Erythroblast (primary cell): ENCODE data around the gene FCRLB.

ENCODE experiments used
- DNase-seq, 2 experiments: peaks; one replicate each; lab custom pipeline; 2025; lab: John Stamatoyannopoulos, UW
- GATA1 ChIP-seq: IDR thresholded peaks from 2 replicates; pipeline ENCODE4 v1.6.1; 2011; ENCODE audit warnings: low read depth, mild to moderate bottlenecking, control low read depth, low read length, moderate library complexity
- POLR2A ChIP-seq: IDR thresholded peaks from 2 replicates; pipeline ENCODE4 v1.6.1; 2011; ENCODE audit warnings: mild to moderate bottlenecking, low read length

FCRLB gene

GRCh38 chr1:161726473-161727255 is 5.3 kb downstream of the FCRLB start:
- peak; percentile 92 to 95 for DNase-seq

GRCh38 chr1:161727256-161727924 is 6.0 kb downstream of the FCRLB start:
- peak; percentile 55 to 66 for DNase-seq
- TF ChIP-seq POLR2A (peak; percentile 65), GATA1 (no peak)

More at GRCh38 chr1:161726473-161727255, 5.3 kb downstream of the FCRLB start:
- TF ChIP-seq POLR2A: peak; percentile 87
- TF ChIP-seq GATA1: no peak

GRCh38 chr1:161728376-161729226 is 7.3 kb downstream of the FCRLB start:
- no peak for DNase-seq
- no peak for TF ChIP-seq POLR2A
- TF ChIP-seq GATA1: no peak

GRCh38 chr1:161730050-161730564 is 8.8 kb downstream of the FCRLB start:
- TF ChIP-seq GATA1 (no peak), POLR2A (no peak)
- no peak for DNase-seq

- TF ChIP-seq GATA1 (no peak), POLR2A (no peak)
- no peak for DNase-seq
Observed at GRCh38 chr1:161731241-161731640, 9.9 kb downstream of the FCRLB start.

GRCh38 chr1:161731981-161732718 is 10.8 kb downstream of the FCRLB start:
- no peak for TF ChIP-seq POLR2A
- DNase-seq: no peak

GRCh38 chr1:161733526-161733925 is 12.2 kb downstream of the FCRLB start:
- TF ChIP-seq GATA1 (no peak), POLR2A (no peak)
- DNase-seq: no peak

- TF ChIP-seq GATA1: no peak
- TF ChIP-seq POLR2A: no peak
- no peak for DNase-seq
Observed at GRCh38 chr1:161735837-161736236, 14.5 kb downstream of the FCRLB start.

- peak in 1 of 2 experiments; percentile 27 for DNase-seq
- no peak for TF ChIP-seq POLR2A
- TF ChIP-seq GATA1: no peak
Observed at GRCh38 chr1:161736335-161736969, 15.1 kb downstream of the FCRLB start.

GRCh38 chr1:161737625-161738024 is 16.3 kb downstream of the FCRLB start:
- TF ChIP-seq GATA1 (no peak), POLR2A (no peak)

GRCh38 chr1:161738627-161739287 is 17.4 kb downstream of the FCRLB start:
- TF ChIP-seq GATA1 (no peak), POLR2A (no peak)
- DNase-seq: peak; percentile 90

More at GRCh38 chr1:161737625-161738024, 16.3 kb downstream of the FCRLB start:
- no peak for DNase-seq
